K562 (cell line): ENCODE data around the gene CCDC87. TPM values are rescaled to one million over a fixed set of nuclear protein-coding genes. Genes with fewer than 3 reads are reported as not detected.

Experiments
- ATF2 ChIP-seq: sonication (generic); formaldehyde crosslinking; IDR thresholded peaks from 2 replicates; pipeline ENCODE4 v1.8.1; 2022; ENCODE audit warnings: missing genetic modification reagents
- C11orf30 ChIP-seq: fragments of 450-650 bp; IDR thresholded peaks from 2 replicates; pipeline ENCODE4 v1.6.1; 2016; ENCODE audit warnings: low read depth, mild to moderate bottlenecking
- CBX8 ChIP-seq: fragments of 200-600 bp; sonication (generic); IDR thresholded peaks from 2 replicates; pipeline ENCODE4 v1.6.1; 2012; ENCODE audit warnings: borderline replicate concordance, mixed run types, low read depth, mild to moderate bottlenecking, moderate library complexity, mixed read lengths, low read length, control low read depth, inconsistent platforms; ENCODE audit not compliant: poor library complexity, severe bottlenecking; ENCODE audit errors: extremely low read depth
- CHD2 ChIP-seq: IDR thresholded peaks from 2 replicates; pipeline ENCODE4 v1.6.1; 2011; ENCODE audit warnings: low read depth, low read length
- FOS ChIP-seq: IDR thresholded peaks from 3 replicates; pipeline ENCODE4 v1.6.1; 2011; ENCODE audit not compliant: insufficient read length; ENCODE audit errors: extremely low read depth
- FOSL1 ChIP-seq: fragments of 200-800 bp; sonication (Bioruptor generic); conservative IDR thresholded peaks from 2 replicates; pipeline ENCODE4 v1.6.1; 2016; ENCODE audit warnings: missing genetic modification characterization, missing compliant biosample characterization
- FOXA1 ChIP-seq: fragments of 450-650 bp; IDR thresholded peaks from 2 replicates; pipeline ENCODE4 v1.6.1; 2016; ENCODE audit warnings: mild to moderate bottlenecking, borderline replicate concordance
- FOXK1 ChIP-seq: sonication (generic); formaldehyde crosslinking; IDR thresholded peaks from 2 replicates; pipeline ENCODE4 v1.8.0; 2022; ENCODE audit warnings: missing genetic modification reagents, mild to moderate bottlenecking, borderline replicate concordance
- FUS ChIP-seq: fragments of 200-400 bp; formaldehyde crosslinking; optimal IDR thresholded peaks from 2 replicates; pipeline ENCODE3; 2017; ENCODE audit warnings: low read depth, low read length
- LARP7 ChIP-seq: fragments of 450-650 bp; IDR thresholded peaks from 2 replicates; pipeline ENCODE4 v1.6.1; 2016
- MECOM ChIP-seq: fragments of 250-450 bp; sonication (Bioruptor Pico); IDR thresholded peaks from 2 replicates; pipeline ENCODE4 v1.8.0; 2022; ENCODE audit warnings: inconsistent platforms
- NFYB ChIP-seq: IDR thresholded peaks from 2 replicates; pipeline ENCODE4 v1.6.1; 2011; ENCODE audit warnings: mild to moderate bottlenecking, moderate library complexity; ENCODE audit not compliant: insufficient read length; ENCODE audit errors: extremely low read depth
- NONO ChIP-seq, 2 experiments: fragments of 200-400 bp in 1 of 2; fragments of 450-650 bp in 1 of 2; formaldehyde crosslinking in 1 of 2; IDR thresholded peaks; 2 replicates each; pipeline ENCODE4 v1.6.1; 2017; ENCODE audit warnings: low read depth in 2 of 2, mild to moderate bottlenecking in 2 of 2, moderate library complexity in 2 of 2, low read length in 1 of 2
- NUFIP1 ChIP-seq: fragments of 450-650 bp; IDR thresholded peaks from 2 replicates; pipeline ENCODE4 v1.6.1; 2018; ENCODE audit not compliant: partially characterized antibody
- STAT5B ChIP-seq: fragments of 250-450 bp; sonication (Bioruptor Pico); IDR thresholded peaks from 2 replicates; pipeline ENCODE4 v1.8.0; 2021; ENCODE audit warnings: mild to moderate bottlenecking, inconsistent platforms
- STAT6 ChIP-seq: sonication (generic); formaldehyde crosslinking; IDR thresholded peaks from 2 replicates; pipeline ENCODE4 v1.8.1; 2023; ENCODE audit warnings: mild to moderate bottlenecking, missing genetic modification reagents
- UBTF ChIP-seq, 2 experiments: IDR thresholded peaks; 2 replicates each; pipeline ENCODE4 v1.6.1; 2012; ENCODE audit warnings: improper control_type of control experiment in 2 of 2, low read depth in 2 of 2, low read length in 2 of 2, borderline replicate concordance in 1 of 2
- USF2 ChIP-seq: sonication (generic); formaldehyde crosslinking; IDR thresholded peaks from 2 replicates; pipeline ENCODE4 v1.5.0; 2020; ENCODE audit warnings: missing genetic modification reagents
- ZNF282 ChIP-seq: sonication (generic); formaldehyde crosslinking; IDR thresholded peaks from 2 replicates; pipeline ENCODE4 v1.8.1; 2023; ENCODE audit warnings: missing genetic modification reagents
- polyA plus RNA-seq, 8 experiments: library from polyadenylated mRNA; depleted of rRNA in 4 of 8; stranded (reverse) in 5 of 8; unstranded in 3 of 8; fragments of >200 nt; fragmentation: Nextera tagmentation in 2 of 8; fragmentation: Illumina TruSeq in 1 of 8; extraction: Ambion mirVana in 2 of 8; extraction: Trizol in 1 of 8; gene quantifications; 2 replicates each; pipeline versions ENCODE4 v1.2.1 to v1.2.3, GENCODE V29; 2011 to 2014; ENCODE audit warnings: inconsistent platforms in 1 of 8, missing spikeins in 1 of 8
- total RNA-seq, 7 experiments: library from RNA; depleted of rRNA in 6 of 7; stranded (reverse); fragments of >200 nt in 6 of 7; fragmentation: Illumina TruSeq in 2 of 7; extraction: Trizol in 2 of 7; gene quantifications; 2 replicates each; pipeline versions ENCODE4 v1.2.1 to v1.2.3, GENCODE V29; 2011 to 2021; ENCODE audit warnings: low replicate concordance in 1 of 7

CCDC87 gene
- total and polyA plus RNA-seq, 9 of the 15 experiments (the other 6 are each of a cell fraction or from before 2014, with no cell fraction given), result 0.03 to 0.44 (median 0.15) TPM; not detected in 1

- peak; percentile 35; the same call in 1 of the 2 replicates for TF ChIP-seq STAT6 (CRISPR knock-in tag)
- peak; percentile 67 for TF ChIP-seq NFYB
- TF ChIP-seq CBX8, result no peak
- no peak for TF ChIP-seq FOXK1 (CRISPR knock-in tag)
- peak; percentile 74 to 92; a peak in 3 of 4 replicates for TF ChIP-seq NONO (IDR thresholded peaks at IDR 0.05; ENCODE audit: low read depth in 2 of 2, low read length in 1 of 2)
- peak; percentile 36 for TF ChIP-seq FUS
- no peak for TF ChIP-seq C11orf30
- TF ChIP-seq MECOM (CRISPR knock-in tag), result no peak
- TF ChIP-seq STAT5B (CRISPR knock-in tag), result no peak
- peak; percentile 33; the same call in 1 of the 2 replicates for TF ChIP-seq ATF2 (CRISPR knock-in tag)
- TF ChIP-seq FOS, result peak; percentile 84
- no peak for TF ChIP-seq USF2 (CRISPR knock-in tag)
- peak; percentile 71 for TF ChIP-seq CHD2
- no peak for TF ChIP-seq FOXA1
- no peak for TF ChIP-seq LARP7
- TF ChIP-seq NUFIP1, result no peak
- TF ChIP-seq ZNF282 (CRISPR knock-in tag), result peak; percentile 93; the same call in 1 of the 2 replicates
- TF ChIP-seq FOSL1 (tag), result no peak
- peak in 1 of 2 experiments; percentile 69; a peak in 2 of 4 replicates for TF ChIP-seq UBTF (IDR thresholded peaks at IDR 0.05; ENCODE audit: borderline replicate concordance in 1 of 2, low read depth in 2 of 2, low read length in 2 of 2)
Measured at GRCh38 chr11:66545701-66546367, 47.0 kb downstream of the CCDC87 start, which contains the start of gene ZDHHC24 (continued).
